GM12892 (cell line): ENCODE results near the gene HTRA3.

ENCODE experiments used
- POLR2A ChIP-seq: IDR thresholded peaks from 2 replicates; pipeline ENCODE4 v1.6.1; 2011; ENCODE audit warnings: low read depth, low read length, control low read depth
- TAF1 ChIP-seq: IDR thresholded peaks from 2 replicates; pipeline ENCODE4 v1.6.1; 2011; ENCODE audit warnings: low read depth, mild to moderate bottlenecking, control low read depth, low read length, borderline replicate concordance

DNA sequence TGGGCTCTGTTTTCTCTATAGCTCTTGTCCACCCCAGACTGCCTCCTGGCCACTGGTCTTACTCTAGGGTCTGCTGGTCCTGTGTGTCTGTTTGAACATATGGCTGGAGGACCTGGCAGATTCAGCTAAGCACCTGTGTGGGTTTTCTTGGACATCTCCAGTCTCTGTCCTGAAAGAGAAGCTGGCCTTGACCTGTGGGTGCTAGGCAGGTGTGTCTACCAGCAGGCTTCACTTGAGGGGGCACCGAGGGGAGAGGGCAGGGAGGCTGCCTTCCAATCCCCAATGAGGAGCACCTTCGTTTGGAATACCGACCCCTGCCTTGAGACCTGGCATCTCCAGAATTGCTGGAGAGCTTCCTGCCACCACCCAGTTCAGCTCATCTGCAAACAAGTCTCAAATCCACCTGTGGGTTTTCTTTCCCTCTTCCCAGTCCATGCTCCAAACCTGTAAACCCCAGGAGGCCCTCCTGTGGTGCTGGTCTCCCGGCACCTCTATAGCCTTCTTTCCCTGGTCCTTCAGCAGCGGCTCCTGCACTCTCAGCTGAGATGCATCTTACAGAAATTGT, 45.2 kb downstream of the HTRA3 start:
- no peak for TF ChIP-seq POLR2A
- TF ChIP-seq TAF1 = no peak
